Stimulated activated naive CD8-positive, alpha-beta T cell treated with anti-CD3 and anti-CD28 coated beads, Interleukin-15, Interleukin-2, amounts not matched to agents 100 U/mL and 50 U/mL, for 24 hours (primary cell): ENCODE measurements around the gene ZNF613.
"Not testable (repeated sequence)": the region's sequence is repeated elsewhere in the genome, so short reads cannot be mapped to it uniquely, and the experiment has no call there.

ENCODE experiments used
- ATAC-seq: fragments of 150-1000 bp; cut with Tn5 transposase; one replicate; pipeline ENCODE4 v1.10.0; 2021
- DNase-seq: peaks from one replicate; pipeline ENCODE4 v3.0.0; 2021

Gene ZNF613

DNA sequence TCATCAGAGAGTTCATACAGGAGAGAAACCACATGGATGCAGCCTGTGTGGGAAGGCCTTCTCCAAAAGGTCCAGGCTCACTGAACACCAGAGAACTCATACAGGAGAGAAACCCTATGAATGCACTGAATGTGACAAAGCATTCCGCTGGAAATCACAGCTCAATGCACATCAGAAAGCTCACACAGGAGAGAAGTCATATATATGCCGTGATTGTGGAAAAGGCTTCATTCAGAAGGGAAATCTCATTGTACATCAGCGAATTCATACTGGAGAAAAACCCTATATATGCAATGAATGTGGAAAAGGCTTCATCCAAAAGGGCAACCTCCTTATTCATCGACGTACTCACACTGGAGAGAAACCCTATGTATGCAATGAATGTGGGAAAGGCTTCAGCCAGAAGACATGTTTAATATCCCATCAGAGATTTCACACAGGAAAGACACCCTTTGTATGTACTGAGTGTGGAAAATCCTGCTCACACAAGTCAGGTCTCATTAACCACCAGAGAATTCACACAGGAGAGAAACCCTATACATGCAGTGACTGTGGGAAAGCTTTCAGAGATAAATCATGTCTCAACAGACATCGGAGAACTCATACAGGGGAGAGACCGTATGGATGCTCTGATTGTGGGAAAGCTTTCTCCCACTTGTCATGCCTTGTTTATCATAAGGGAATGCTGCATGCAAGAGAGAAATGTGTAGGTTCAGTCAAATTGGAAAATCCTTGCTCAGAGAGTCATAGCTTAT is 17.7 kb downstream of the ZNF613 start:
- no peak for ATAC-seq
- no peak for DNase-seq

DNA sequence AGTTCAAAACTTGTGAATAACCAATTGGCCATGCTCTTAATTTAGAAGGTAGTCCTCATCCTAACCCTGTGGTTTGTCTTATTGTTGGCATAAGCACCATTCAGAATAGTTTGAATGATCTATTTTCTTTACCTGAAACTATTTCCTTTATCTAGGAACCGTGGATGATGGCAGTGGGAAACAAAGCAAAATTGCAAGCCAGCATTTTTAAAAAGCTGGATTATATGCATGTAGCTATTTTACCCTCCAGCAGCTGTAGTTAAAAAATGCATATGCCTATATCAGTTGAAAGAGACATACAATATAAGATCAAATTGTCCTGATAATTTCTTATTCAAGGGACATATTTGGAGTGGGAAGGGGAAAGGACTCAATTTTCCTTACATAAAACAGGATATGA is 19.3 kb downstream of the ZNF613 start:
- ATAC-seq = no peak
- no peak for DNase-seq

DNA sequence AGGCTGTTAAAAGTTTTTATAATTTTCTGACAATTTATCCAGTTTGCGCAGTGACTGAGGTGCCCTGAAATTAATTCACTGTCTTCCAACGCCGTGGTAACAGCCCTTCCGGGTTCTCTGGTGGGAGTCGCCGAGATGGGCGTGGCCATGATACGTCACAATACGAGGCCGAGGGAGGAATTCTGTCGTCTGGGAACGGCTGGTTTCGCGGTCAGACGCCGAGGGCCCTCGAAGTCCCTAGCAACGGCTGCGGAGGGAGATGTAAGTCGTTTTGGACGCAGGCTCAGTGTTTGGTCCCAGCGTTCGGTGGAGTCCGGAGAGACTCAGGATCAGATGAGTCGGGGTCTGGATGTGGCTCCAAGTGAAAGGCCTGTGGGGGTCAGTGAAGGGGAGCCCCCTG is 21.7 kb downstream of the ZNF613 start:
- DNase-seq (no peak), ATAC-seq (no peak)

DNA sequence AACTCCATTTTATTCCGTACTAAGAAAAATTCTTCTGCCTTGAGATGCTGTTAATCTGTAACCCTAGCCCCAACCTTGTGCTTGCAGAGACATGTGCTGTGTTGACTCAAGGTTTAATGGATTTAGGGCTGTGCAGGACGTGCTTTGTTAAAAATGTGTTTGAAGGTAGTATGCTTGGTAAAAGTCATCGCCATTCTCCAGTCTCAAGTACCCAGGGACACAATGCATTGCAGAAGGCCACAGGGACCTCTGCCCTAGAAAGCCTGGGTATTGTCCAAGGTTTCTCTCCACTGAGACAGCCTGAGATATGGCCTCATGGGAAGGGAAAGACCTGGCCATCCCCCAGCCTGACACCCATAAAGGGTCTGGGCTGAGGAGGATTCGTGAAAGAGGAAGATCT is 30.6 kb downstream of the ZNF613 start:
- DNase-seq, ATAC-seq: not testable (repeated sequence)

DNA sequence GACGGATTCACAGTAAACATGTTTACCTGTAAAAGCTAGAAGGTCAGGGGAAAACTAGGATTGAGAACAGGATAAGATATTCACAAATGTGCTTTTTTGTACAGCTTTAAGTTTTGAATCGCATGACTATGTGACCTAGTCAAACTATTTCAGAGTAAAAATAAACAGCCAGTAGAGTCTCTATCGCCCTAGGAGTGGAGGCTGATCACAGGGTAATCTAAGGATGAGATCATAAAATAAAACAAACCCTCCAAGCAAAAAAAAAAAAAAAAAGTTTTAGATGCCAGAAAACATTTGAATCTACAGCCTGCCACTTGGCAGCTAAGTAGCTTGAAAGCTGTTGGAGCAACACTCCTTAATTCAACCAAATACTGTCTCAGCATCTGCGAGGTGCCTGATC is 32.5 kb downstream of the ZNF613 start:
- DNase-seq (no peak), ATAC-seq (no peak)

DNA sequence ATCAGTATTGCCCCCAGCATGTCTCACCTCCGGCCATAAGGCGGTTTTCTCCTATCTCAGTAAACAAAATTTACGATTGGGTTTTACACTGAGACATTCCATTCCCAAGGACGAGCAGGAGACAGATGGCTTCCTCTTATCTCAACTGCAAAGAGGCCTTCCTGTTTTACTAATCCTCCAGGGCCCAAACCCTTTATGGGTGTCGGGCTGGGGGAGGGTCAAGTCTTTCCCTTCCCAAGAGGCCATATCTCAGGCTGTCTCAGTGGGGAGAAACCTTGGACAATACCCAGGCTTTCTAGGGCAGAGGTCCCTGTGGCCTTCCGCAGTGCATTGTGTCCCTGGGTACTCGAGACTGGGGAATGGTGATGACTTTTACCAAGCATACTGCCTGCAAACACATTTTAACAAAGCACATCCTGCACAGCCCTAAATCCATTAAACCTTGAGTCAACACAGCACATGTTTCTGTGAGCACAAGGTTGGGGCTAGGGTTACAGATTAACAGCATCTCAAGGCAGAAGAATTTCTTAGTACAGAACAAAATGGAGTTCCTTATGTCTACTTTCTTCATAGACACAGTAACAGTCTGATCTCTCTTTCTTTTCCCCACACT is 33.5 kb downstream of the ZNF613 start:
- not testable (repeated sequence) for ATAC-seq, DNase-seq

DNA sequence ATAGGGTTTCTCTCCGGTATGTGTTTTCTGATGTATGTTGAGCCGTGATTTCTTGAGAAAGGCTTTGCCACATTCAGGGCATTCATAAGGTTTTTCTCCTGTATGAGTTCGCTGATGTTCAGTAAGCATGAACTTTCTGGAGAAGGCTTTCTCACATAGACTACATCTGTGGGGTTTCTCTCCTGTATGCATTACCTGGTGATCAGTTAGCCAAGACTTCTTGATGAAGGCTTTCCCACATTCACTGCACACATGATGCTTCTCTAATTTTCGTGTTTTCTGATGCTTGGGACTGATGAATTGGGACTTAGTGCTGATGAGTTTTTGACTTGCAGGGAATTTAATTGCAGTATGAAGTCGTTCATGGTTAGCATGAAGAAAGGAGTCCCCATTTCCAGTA is 38.3 kb downstream of the ZNF613 start:
- ATAC-seq = no peak

DNA sequence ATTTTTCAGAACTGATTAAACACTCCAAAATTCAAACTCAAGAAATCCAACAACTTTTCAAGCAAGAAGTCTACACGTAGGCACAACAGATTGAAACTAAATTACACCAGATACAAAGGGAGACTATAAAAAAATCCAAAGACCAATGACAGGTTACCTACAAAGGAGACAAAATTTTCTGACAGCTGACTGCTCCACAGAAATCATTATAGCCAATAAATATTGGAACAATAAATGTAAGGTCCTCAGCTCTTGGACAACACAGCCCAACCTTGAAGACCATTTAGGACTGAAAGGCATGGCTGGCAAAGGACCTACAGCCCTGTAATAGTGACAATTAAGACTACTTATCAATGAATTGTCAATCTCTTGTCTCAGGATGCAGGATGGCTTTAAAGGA is 43.4 kb downstream of the ZNF613 start:
- no peak for DNase-seq

More for the DNA sequence above, 38.3 kb downstream of the ZNF613 start:
- DNase-seq = no peak

DNA sequence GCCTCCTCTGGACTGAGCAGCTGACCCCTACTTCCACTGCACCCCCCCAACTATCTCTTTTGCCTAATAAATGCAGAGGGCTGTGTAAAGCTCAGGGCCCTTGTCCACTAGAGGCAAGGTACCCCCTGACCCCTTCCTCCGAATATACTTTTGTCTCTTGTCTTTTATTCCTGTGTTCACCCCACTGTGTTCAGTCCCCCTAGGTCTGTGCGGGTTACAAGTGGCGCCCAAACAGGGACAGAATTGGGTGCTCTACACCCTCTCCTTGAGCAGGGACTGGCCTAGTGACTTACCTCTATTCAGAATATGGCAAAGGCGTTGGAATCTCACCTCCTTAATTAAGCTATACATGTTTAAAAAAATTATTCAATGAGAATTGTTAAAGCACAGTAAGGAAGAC is 44.4 kb downstream of the ZNF613 start:
- DNase-seq = peak; percentile 33
- no peak for ATAC-seq

More for the DNA sequence above, 43.4 kb downstream of the ZNF613 start:
- no peak for ATAC-seq

DNA sequence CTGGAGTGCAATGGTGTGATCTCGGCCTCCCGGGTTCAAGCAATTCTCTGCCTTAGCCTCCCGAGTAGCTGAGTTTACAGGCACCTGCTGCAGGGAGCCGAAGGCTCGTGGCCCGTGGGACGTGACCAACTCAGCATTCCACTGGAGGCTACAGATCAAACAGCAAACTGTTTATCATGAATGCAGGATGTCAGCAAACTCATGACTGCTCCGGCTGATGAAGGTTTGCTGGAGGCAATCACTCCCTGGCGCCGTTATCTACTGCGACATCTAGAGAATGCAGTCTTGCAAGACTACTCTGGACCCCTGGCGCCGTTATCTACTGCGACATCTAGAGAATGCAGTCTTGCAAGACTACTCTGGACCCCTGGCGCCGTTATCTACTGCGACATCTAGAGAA is 48.5 kb downstream of the ZNF613 start:
- DNase-seq = not testable (repeated sequence)

DNA sequence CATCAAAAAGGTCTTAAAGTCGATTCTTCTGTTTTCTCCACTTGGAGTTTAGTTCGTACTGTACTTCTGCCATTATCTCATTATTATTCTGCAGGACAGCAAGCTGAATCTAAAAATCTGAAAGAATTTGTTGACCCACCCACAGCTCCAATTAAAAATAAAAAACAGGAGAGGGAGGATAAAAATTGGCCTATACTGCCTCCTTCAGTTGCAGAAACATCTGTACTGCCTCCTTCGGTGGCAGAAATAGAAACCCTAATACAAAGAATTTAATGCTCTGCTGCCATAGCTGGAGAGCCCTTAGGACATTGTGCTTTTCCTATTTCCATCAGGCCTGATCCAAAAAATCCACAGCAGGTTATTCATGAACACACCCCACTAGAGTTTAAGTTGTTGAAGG is 49.6 kb downstream of the ZNF613 start:
- DNase-seq = no peak
- no peak for ATAC-seq

More for the DNA sequence above, 48.5 kb downstream of the ZNF613 start:
- not testable (repeated sequence) for ATAC-seq

DNA sequence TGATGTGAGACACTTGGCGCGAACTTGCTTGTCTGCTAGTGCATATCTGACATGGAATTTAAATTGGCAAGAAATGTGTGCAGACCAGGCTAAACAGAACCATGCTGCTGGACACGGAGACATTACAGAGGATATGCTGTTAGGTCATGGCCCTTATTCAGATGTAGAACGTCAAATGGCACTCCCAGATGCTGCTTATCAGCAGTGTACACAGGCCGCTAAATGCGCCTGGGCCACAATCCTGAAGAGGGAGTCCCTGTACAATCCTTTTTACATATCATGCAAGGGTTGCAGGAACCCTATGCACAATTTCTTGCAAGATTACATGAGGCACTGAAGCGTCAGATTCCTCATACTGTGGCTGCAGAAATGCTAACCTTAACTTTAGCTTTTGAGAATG is 50.1 kb downstream of the ZNF613 start:
- ATAC-seq = no peak
- DNase-seq = no peak

DNA sequence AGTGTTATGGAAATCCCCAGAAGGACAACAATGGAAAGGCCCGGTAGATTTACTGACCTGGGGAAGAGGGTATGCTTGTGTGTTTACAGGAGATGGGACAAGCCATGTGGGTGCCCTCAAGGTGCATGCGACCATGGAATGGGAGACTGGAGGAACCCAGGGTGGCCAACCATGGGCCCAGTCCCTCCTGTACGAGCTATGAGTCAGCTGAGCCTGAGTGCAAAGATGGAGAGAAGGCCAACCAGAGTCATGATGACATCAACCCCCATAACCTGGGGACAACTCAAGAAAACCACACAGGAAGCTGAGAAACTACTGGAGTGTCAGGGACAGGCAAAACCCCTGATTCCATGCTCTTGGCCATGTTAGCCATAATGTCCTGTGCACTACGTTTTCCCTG is 51.6 kb downstream of the ZNF613 start:
- ATAC-seq (no peak), DNase-seq (no peak)

DNA sequence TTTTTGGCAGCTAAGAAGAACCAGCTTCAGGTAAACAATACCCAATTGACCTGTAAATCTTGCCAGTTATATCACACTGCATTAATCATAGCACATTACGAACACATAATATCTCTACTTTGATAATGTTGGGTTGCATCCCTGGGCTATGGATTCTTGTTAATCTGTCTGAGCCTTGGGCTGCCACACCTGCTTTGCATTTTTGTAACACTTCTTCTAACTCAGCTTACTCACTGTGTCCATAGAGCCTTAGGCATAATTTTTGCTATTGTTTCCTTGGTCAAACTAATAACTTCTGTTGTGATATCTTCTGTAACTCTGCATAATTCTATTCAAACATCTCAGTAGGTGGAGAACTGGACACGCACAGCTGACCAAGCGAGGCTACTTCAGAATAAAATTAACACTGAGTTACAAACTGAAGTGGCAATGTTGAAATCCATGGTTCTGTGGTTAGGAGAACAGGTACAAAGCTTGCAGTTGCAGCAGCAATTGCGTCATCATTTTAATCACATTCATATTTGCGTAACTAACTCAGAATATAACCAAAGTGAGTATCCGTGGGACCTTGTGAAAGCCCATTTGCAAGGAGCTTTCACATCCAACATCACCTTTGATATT is 53.0 kb downstream of the ZNF613 start:
- DNase-seq = no peak
- ATAC-seq = no peak

DNA sequence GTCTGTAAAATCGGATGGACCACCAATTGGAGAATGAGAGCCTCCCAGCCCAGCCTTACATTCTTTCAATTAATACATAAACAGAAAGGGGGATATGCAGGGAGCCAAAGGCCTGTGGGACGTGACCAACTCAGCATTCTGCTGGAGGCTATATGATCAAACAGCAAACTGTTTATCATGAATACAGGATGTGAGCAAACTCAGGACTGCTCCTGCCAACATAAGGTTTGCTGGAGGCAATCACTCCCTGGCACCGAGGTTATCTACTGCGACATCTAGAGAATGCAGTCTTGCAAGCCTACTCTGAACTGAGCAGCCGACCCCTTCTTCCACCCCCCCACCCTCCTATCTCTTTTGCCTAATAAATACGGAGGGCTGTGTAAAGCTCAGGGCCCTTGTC is 53.7 kb downstream of the ZNF613 start:
- DNase-seq, ATAC-seq: not testable (repeated sequence)

DNA sequence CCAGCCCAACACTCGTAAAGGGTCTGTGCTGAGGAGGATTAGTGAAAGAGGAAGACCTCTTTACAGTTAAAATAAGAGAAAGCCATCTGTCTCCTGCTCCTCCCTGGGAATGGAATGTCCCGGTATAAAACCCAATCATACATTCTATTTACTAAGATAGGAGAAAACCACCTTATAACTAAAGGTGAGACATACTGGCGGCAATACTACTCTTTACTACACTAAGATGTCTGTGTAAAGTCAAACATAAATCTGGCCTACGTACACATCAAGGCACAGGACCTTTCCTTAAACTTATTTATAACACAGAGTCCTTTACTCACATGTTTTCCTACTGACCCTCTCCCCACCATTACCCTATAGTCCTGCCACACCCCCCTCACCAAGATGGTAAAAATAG is 56.1 kb downstream of the ZNF613 start:
- DNase-seq = no peak
- no peak for ATAC-seq

DNA sequence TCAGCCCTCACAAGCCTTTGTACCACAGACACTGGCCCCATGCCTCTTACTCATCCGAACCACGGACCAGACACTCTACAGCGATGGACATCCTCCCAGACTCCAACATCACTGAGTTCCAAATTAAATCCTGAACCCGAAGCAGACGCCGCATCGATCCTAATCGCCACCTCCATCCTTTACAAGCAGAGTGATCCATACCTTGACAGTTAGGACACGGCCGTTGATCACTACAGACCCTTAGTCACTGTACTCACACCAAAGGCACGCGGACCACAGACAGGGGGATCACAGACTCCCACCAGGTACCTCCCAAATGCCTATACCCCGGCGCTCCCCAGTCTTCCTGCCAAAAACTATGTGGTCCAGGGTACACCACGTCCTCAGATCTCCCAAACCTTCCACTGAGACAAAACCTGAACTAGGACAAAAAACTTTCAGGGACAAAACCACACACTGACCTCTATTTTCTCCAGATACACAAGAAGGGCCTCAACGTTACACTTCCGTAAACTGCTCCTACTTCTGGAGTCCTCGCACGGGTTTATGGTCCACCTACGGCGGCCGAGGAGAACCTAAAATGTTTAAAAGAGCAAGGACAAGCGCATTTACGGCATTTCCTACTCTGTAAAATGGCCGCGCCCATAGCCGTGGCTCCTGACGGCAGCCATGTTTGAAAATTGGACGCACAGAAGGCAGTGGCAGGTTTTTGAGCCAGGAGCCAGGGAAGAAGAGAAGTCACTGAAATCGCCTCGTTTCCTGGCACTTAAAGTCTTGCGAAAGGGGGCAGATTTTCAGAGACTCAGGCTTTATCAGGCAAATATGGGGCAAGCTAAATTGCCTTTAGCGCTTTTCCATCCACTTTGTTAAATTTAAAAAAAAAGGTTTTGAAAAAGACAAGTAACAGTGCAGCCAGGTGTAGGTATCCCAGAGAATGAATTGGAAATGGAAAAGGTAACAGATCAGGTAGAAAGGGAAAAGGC is 59.3 kb downstream of the ZNF613 start, which contains the start of gene ZNF350:
TSS of gene ZNF350 (minus strand) at position 532 of the 983 bp plus-strand sequence. CDS start 12,480 bp downstream, outside the sequence.
- peak; percentile 84 for DNase-seq
- peak; percentile 98 for ATAC-seq

DNA sequence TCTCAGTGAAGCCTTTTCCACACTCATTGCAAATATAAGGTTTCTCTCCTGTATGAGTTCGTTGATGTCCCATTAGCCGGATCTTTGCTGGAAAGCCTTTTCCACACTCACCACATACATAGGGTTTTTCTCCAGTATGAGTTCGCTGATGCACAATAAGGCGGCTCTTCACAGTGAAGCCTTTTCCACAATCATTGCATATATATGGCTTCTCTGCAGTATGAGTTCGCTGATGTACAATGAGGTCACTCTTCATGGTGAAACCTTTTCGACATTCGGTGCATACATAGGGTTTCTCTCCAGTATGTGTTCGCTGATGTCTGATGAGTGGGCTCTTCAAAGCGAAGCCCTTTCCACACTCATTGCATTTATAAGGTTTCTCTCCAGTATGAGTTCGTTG is 66.2 kb downstream of the ZNF613 start:
- DNase-seq (no peak), ATAC-seq (no peak)

DNA sequence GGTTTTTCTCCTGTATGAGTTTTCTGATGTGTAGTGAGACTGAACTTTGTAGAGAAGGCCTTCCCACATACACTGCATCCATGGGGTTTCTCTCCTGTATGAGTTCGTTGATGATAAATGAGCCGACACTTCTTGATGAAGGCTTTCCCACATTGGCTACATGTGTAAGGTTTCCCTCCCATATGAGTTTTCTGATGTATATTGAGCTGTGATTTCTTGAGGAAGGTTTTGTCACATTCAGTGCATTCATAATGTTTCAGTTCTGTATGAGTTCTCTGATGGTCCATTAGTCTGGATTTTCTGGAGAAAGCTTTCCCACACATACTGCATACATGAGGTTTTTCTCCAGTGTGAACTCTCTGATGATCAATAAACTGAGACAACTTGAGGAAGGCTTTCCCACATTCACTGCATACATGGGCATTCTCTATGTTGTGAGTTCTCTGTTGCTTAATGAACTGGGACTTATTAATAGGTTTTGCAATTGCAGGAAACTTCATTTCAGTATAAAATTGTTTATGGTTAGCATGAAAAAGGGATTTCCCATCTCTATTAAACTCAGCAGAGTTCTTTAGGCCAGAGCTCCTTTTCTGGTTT is 66.9 kb downstream of the ZNF613 start:
- DNase-seq (no peak), ATAC-seq (no peak)
